NOMO-1 treated with DMSO at 0.1 percent for 48 hours (cell line): ENCODE data around the gene ACP6.

Experiments
- DNase-seq: peaks from one replicate; lab custom pipeline; 2025; ENCODE audit not compliant: unreplicated experiment; lab: John Stamatoyannopoulos, UW

The ACP6 gene

DNA sequence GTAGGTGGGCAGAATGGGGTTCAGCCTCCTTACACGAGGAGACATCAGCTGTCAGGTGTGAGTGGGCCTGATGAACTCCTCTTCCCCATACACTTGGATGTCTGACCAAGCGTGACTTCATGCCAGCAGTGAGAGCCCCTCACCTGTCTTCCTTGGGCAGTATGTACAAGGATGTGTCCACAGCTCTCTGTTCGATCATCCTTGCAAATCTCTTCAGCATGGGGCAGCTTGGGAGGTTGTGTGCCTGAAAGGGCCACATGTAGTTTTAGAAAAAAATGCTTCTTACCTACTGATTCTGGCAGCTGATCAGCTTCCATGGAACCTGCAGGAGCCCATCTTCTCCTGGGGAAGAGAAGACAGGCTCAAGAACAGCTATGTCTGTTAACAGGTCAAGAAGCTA, 18.0 kb downstream of the ACP6 start:
- no peak for DNase-seq

GRCh38 chr1:147651466-147651865, 18.9 kb downstream of the ACP6 start:
- no peak for DNase-seq

- DNase-seq, result peak; percentile 41
Measured at GRCh38 chr1:147648933-147649332, 21.4 kb downstream of the ACP6 start.

- DNase-seq, result no peak
Measured at GRCh38 chr1:147647796-147648633, 22.3 kb downstream of the ACP6 start.

DNA sequence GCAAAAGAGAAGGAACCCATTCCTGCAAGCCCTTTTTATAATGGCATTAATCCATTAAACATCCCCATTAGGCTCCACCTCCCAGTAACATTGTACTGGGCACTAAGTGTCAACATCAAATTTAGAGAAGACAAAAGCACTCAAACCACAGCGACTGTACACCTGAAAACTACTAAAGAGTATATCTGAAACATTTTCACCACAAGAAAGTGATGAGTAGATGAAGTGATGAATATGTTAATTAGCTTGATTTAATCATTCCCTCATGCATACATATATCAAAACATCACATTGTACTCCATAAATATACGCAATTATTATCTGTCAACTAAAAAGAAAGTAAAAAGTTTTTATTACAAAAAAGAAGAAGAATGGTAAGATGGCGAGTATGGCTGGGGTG, 26.4 kb downstream of the ACP6 start:
- no peak for DNase-seq

DNA sequence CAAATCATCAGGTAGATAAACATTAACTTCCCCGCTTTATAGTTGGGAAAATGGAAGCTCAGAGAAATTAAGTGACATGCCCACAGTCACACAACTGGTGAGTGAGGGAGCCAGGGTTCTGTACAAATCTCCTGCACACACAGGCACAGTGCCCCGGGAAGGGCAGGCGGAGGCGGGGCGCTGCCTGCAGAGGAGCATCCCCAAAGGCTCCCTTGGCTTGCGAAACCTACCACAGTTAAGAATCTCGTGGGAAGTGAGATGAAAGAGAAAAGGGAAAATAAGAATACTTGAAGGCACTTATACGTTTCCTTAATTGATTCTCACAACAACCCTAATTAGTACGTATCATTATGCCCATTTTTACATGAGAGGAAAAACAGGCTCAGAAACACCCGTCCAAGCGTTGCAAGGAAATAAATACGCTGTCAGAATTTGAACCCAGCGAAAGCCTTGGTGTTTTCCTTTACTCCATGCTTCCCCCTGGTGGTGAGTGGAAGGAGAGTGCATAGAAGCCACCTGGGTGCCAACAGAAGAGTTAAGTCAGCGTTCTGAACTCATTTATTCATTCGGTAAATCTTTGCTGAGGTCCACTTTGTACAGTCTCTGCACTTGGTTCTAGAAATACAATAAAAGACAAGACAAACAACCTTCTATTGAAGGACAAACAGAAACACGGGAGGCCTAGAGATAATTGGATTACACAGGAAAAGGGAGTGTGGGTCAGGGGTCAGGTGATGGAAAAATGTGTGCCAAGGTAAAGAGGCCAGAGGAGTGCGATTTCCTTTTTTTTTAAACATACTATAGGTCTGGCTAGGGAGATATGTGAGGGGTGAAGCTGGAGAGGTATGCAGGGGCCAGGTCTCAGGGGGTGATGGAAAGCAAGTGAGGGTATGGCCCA, 28.4 kb downstream of the ACP6 start:
- DNase-seq, result peak; percentile 15

DNA sequence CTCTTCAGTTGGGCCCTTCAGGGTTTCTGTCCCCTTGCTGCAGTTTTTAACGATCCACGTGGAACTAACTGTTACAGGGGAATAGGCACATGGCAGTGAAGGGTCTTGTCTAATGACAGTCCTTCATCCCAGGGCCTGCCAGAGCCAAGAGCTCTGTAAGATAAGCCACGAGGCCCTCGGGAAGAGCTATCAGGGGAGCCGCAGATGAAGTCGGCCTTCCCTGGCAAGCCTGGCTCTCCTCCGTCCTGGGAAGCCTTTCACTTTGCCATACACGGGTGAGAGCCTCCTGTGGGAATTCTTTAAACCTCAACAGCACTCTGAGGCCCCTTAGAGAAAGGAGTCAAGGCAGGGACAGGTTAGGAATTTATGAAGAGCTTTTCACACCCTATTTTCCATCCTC, 29.0 kb downstream of the ACP6 start:
- no peak for DNase-seq

- peak; percentile 22 for DNase-seq
Measured at GRCh38 chr1:147640553-147641165, 29.7 kb downstream of the ACP6 start.

DNA sequence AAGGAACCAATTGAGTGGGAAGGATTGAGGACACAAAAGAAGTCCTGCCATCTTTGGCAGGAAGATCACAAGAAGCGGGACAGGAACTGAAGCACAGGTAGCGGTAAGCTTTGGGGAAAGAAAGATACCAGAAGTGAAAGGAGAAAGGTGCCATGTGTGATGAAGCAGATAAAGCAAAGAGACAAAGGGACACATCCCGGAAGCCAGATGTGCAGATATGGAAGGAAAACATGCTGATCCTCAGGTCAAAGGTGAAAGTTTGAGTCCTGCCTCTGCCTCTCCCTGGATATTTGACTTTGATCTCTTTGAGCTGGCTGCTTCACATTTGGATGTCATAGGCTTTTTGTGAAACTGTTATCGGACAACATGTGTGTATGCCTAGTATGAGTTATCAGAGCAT, 34.0 kb downstream of the ACP6 start:
- no peak for DNase-seq

DNA sequence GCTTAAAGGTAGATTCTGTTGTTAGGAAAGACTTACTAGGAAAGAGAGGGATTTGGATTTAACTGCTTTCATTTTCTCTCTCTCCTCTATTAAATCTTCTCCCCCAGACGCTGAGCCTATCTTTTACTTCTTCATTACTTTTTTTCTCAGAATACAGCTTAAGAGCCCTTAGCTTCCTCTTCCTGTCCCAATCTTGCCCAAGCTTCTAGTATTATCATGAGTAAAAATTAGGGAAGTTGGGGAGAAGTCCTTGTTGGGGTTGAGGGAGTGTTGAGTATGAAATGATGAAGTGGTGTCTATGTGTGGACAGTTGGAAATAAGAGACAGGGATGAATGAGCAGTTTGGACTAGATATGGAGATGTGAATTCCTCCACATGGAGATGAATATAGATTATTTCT, 35.0 kb downstream of the ACP6 start:
- peak; percentile 84 for DNase-seq

GRCh38 chr1:147634645-147635044, 35.7 kb downstream of the ACP6 start:
- DNase-seq, result peak; percentile 20

GRCh38 chr1:147633759-147634158, 36.6 kb downstream of the ACP6 start:
- no peak for DNase-seq

DNA sequence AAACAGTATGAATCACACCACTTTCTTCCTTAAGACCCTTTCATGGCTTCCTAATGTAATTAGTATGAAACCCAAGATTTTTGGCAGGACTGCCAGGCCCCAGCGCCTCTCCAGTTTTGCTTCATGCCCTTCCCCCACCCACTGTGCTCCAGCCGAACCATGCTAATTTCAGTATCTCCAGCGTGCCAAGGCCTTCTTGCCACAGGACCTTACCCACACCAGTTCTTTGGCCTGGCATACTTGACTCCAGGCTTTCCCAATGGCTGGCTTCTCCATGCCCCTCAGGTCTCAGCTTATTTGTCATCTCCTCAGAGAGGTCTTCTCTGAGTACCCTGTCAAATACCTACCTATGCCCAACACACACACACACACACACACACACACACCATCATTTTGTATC, 38.5 kb downstream of the ACP6 start:
- DNase-seq, result no peak

DNA sequence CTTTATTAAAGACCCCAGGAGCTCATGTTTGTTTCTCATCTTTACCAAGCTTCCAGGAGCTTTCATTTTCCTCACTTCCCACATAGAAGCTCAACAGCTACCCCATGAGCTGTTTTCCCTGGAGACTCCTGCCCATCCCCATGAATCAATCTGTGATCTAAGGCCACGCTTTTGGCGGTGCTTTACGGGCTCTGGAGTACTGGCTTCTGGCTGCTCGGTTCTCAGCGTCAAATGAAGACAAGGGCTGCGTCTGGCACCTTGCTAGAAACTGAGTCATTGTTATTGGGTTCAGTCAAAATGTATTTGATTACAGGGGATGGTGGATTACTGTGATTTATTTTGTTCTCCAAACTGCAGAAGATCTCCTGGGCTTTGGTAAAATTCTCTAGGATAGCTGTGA, 39.9 kb downstream of the ACP6 start:
- no peak for DNase-seq

GRCh38 chr1:147630022-147630421, 40.3 kb downstream of the ACP6 start:
- DNase-seq, result no peak

DNA sequence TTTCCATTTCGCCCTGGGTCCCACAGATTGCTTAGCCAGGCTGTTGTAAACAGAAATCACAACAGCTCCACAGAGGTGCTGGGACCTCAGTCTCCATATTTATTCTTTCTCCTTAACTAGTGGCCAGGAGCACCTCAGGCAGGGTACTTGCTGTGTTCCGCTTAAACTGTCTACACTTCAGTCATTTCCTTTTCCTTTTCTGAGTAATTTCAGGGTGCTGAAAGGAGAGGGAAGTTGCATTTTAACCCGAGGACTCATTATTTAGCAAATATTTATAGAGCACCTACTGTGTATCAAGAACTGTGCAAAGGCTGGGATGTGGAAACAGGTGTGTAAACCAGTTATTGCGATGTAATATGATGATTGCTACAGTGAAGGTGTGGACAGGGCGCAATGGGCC, 41.9 kb downstream of the ACP6 start:
- no peak for DNase-seq

DNA sequence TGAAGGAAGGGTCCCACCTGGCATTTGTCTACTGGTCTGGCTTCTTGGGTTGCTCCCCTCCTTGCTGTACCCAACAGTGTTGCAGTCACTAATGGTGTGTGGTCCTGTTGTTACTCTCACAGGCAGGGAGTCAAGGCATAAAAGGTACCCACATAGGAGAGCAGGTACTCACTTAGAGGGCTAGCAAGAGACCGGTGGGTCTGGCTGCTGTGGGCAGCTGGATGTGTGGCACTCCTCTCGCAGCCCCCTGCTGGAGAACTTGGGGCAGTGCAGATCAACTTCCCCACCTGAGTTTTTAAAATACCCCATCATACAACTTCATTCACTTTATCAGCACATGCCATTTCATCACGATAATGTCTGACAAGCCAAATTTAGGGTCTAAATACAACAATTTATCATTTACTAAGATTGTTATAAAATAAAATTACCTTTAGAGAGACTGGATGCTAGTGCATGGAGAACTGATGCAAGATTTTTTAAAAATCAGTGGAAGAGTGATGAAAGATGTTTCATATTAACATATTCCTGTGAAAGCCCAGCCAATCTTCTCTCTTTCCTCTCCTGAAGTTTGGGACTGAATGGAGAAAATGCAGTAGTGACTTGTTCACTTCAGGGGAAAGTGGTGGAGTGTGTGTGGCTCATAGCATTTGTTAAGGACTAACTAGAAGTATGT, 42.8 kb downstream of the ACP6 start:
- DNase-seq, result peak; percentile 25

DNA sequence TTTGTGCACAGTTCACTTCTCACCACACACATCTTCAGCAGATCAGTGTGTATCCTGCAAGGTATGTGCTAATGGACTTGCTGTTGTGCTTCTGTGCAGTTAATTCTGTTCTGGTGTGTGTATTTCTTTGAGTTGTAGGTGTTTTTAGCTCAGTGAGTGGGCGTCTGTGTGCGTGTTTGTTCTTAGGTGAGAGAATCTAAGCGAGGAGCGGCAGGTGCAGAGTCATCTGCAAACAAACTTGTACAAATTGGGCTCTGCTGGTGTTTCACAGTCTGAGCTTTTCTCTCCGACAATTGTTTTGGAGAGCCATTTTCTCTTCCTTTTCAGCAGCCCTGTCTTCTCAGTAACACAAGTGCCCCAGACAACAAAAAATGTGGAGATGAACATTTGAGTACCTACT, 43.6 kb downstream of the ACP6 start:
- DNase-seq, result no peak

- no peak for DNase-seq
Measured at GRCh38 chr1:147626291-147626690, 44.0 kb downstream of the ACP6 start.

GRCh38 chr1:147625362-147625995, 44.8 kb downstream of the ACP6 start:
- peak; percentile 54 for DNase-seq

GRCh38 chr1:147624529-147624928, 45.8 kb downstream of the ACP6 start:
- DNase-seq, result no peak
